Measurements from ENCODE around the gene DEDD.

- no peak for TF ChIP-seq FOXM1 (IDR thresholded peaks at IDR 0.05; ENCODE audit: borderline replicate concordance, low read depth)
- no peak for TF ChIP-seq EP300 (IDR thresholded peaks at IDR 0.05; ENCODE audit: borderline replicate concordance)
- no peak for TF ChIP-seq REST (IDR thresholded peaks at IDR 0.05; ENCODE audit: low read depth)
- no peak for TF ChIP-seq RAD21 (IDR thresholded peaks at IDR 0.05; ENCODE audit: low read depth)
- TF ChIP-seq USF1 (IDR thresholded peaks at IDR 0.05), result no peak
Observed at GRCh38 chr1:161084597-161084988, 47.9 kb downstream of the DEDD start.

Data from Ishikawa (cell line).